ENCODE data around the gene ZC3H6. TPM values are rescaled to one million over a fixed set of nuclear protein-coding genes. Genes with fewer than 3 reads are reported as not detected.
A peak's percentile ranks its signal among the peaks of the same experiment; 100 is the strongest.

Gene ZC3H6
- total and polyA plus RNA-seq, 2 of the 4 experiments (the other 2 are of a cell fraction): 0.55 to 2.0 TPM

GRCh38 chr2:112343827-112344585 is 68.6 kb downstream of the ZC3H6 start:
- Histone ChIP-seq H3K56ac (ENCODE audit: extremely low read depth, insufficient read depth, low read length) (no peak overlapping the region), H3K14ac (replicated peaks; ENCODE audit: low read depth, low read length) (no peak overlapping the region), H3K4me2 (ENCODE audit: low read depth, low read length) (no peak overlapping the region), H2BK20ac (ENCODE audit: low read depth, low read length) (no peak overlapping the region), H3K4me3 (ENCODE audit: insufficient read depth, low read depth, low read length) (no peak overlapping the region), H3K23ac (ENCODE audit: low read depth, low read length) (no peak overlapping the region), H3K36me3 (ENCODE audit: control insufficient read depth, insufficient read depth, low read length) (no peaks in the 10 kb centered on the region), H3K4me1 (ENCODE audit: control insufficient read depth, insufficient read depth, low read length) (no peaks in the 10 kb centered on the region), H4K5ac (ENCODE audit: low read depth, low read length) (no peak overlapping the region), H3K27ac (ENCODE audit: insufficient read depth, low read length) (no peak overlapping the region), H3K9ac (ENCODE audit: low read depth, low read length) (no peak overlapping the region), H3K4ac (ENCODE audit: low read depth, low read length) (no peak overlapping the region), H3K18ac (ENCODE audit: low read depth, low read length) (no peak overlapping the region), H3K9me1 (ENCODE audit: insufficient read depth, low read length) (no peaks in the 10 kb centered on the region), H2BK120ac (ENCODE audit: low read depth, low read length) (no peak overlapping the region), H2BK5ac (ENCODE audit: low read depth, low read length, poor library complexity, severe bottlenecking) (no peak overlapping the region), H2AK5ac (ENCODE audit: low read depth, low read length) (no peak overlapping the region), H4K8ac (ENCODE audit: low read depth in 2 of 2, low read length in 2 of 2) (no peak overlapping the region), H3K79me1 (ENCODE audit: low read depth in 1 of 2, low read length in 2 of 2) (no peaks in the 10 kb centered on the region), H2AK9ac (replicated peaks; ENCODE audit: low read depth, low read length, poor library complexity) (no peak overlapping the region), H4K20me1 (ENCODE audit: insufficient read depth, low read length) (no peaks in the 10 kb centered on the region), H3K27me3 (ENCODE audit: control insufficient read depth, insufficient read depth, low read length) (peaks cover 2% of the 10 kb centered on the region; the same call in 1 of the 2 replicates), H2AFZ (replicated peaks; ENCODE audit: low read length, poor library complexity) (no peak overlapping the region), H2BK15ac (ENCODE audit: low read depth, low read length) (no peak overlapping the region), H3K9me3 (ENCODE audit: control insufficient read depth, insufficient read depth, low read length) (no peaks in the 10 kb centered on the region), H4K91ac (ENCODE audit: insufficient read depth, low read depth, low read length) (no peak overlapping the region)
- POLR2A ChIA-PET (ENCODE audit: unreplicated experiment): no interaction called here
- dilution Hi-C loops (cut with HindIII; ENCODE audit: low sequenced_read_pairs, unreplicated experiment): no loop called here
- CTCF ChIA-PET: no interaction called here
- ATAC-seq (ENCODE audit: low read depth): no peak; the same call in 1 of the 2 replicates
- BruUV-seq (replicated peaks): no TSS peak
- peak; percentile 10 for DNase-seq
- 71% methylated on average over 1 of the region's 1 CpG; no CpG with 5 or more reads in 1 of the 2 experiments for WGBS, 2 experiments (ENCODE audit: extremely low coverage in 2 of 2, insufficient read length in 1 of 2)
- intact Hi-C loops (cut with micrococcal nuclease): loop anchor here (5.0 kb wide), 1 partner anchor 67 kb away; the partner anchor contains the start of gene ZC3H6
- TF ChIP-seq BHLHE40 (IDR thresholded peaks at IDR 0.05; ENCODE audit: low read depth, low read length) (no peak), RAD21 (IDR thresholded peaks at IDR 0.05; ENCODE audit: low read length) (no peak), MAFK (IDR thresholded peaks at IDR 0.05; ENCODE audit: low read depth, low read length) (no peak), SMC3 (IDR thresholded peaks at IDR 0.05; ENCODE audit: low read depth, low read length) (no peak), NFE2L2 (IDR thresholded peaks at IDR 0.05; ENCODE audit: low read depth, low read length) (no peak), ELK1 (IDR thresholded peaks at IDR 0.05; ENCODE audit: borderline replicate concordance, low read depth, low read length) (no peak)
- TF ChIP-seq, protein P1, sequence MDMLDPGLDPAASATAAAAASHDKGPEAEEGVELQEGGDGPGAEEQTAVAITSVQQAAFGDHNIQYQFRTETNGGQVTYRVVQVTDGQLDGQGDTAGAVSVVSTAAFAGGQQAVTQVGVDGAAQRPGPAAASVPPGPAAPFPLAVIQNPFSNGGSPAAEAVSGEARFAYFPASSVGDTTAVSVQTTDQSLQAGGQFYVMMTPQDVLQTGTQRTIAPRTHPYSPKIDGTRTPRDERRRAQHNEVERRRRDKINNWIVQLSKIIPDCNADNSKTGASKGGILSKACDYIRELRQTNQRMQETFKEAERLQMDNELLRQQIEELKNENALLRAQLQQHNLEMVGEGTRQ (IDR thresholded peaks at IDR 0.05; ENCODE audit: low read depth, low read length): no peak
- in situ Hi-C loops (cut with MboI; ENCODE audit: low sequenced_read_pairs): no loop called here

All from IMR-90 (cell line).